Measurements from ENCODE around the gene SLC41A2.

DNA sequence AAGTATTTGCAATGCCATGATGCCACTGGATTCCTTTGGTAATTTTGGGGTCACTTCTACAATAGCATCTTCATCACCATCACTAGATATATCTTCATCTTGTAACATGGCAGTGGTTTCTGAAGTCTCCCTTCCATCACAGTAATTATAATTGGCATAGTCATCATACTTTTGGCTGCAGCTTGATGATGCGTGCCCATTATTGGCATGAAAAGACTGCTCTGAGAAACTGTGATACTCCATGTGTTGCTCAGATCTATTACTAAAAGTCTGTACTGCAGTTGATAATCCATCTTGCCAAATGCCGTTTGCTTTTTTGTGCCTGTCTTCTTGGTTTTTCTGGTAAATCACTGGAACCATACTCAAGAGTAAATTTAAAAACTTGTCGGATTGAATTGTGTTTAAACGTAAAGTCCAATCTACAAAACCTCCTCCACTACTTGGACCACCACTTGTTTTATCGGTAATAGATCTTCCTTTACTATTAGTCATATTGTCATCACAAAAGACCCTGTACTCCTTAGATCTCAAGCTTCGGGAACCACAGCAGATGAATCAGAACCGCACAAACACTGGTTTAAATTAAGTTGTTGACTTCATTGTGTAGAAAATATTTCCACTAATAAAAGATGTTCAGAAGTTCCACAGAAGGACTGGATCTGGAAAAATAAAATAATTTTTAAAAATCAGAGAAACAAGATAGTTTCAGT is 29.9 kb downstream of the SLC41A2 start:
- no peak for TF ChIP-seq POLR2AphosphoS5 (IDR thresholded peaks at IDR 0.05; ENCODE audit: low read depth, low read length)
- TF ChIP-seq, protein P1, sequence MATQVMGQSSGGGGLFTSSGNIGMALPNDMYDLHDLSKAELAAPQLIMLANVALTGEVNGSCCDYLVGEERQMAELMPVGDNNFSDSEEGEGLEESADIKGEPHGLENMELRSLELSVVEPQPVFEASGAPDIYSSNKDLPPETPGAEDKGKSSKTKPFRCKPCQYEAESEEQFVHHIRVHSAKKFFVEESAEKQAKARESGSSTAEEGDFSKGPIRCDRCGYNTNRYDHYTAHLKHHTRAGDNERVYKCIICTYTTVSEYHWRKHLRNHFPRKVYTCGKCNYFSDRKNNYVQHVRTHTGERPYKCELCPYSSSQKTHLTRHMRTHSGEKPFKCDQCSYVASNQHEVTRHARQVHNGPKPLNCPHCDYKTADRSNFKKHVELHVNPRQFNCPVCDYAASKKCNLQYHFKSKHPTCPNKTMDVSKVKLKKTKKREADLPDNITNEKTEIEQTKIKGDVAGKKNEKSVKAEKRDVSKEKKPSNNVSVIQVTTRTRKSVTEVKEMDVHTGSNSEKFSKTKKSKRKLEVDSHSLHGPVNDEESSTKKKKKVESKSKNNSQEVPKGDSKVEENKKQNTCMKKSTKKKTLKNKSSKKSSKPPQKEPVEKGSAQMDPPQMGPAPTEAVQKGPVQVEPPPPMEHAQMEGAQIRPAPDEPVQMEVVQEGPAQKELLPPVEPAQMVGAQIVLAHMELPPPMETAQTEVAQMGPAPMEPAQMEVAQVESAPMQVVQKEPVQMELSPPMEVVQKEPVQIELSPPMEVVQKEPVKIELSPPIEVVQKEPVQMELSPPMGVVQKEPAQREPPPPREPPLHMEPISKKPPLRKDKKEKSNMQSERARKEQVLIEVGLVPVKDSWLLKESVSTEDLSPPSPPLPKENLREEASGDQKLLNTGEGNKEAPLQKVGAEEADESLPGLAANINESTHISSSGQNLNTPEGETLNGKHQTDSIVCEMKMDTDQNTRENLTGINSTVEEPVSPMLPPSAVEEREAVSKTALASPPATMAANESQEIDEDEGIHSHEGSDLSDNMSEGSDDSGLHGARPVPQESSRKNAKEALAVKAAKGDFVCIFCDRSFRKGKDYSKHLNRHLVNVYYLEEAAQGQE (IDR thresholded peaks at IDR 0.05; ENCODE audit: insufficient read depth in 1 of 2, low read depth in 2 of 2, low read length in 2 of 2): no peak
- TF ChIP-seq SIN3A (IDR thresholded peaks at IDR 0.05; ENCODE audit: borderline replicate concordance, insufficient read depth, low read length): no peak
